ENCODE data around the gene RPRD1B. TPM values are rescaled to one million over a fixed set of nuclear protein-coding genes. Genes with fewer than 3 reads are reported as not detected.

Gene RPRD1B
- total and polyA plus RNA-seq, 2 of the 13 experiments (the other 11 are each of a cell fraction or from before 2014, with no cell fraction given): 31.1 to 41.5 TPM

DNA sequence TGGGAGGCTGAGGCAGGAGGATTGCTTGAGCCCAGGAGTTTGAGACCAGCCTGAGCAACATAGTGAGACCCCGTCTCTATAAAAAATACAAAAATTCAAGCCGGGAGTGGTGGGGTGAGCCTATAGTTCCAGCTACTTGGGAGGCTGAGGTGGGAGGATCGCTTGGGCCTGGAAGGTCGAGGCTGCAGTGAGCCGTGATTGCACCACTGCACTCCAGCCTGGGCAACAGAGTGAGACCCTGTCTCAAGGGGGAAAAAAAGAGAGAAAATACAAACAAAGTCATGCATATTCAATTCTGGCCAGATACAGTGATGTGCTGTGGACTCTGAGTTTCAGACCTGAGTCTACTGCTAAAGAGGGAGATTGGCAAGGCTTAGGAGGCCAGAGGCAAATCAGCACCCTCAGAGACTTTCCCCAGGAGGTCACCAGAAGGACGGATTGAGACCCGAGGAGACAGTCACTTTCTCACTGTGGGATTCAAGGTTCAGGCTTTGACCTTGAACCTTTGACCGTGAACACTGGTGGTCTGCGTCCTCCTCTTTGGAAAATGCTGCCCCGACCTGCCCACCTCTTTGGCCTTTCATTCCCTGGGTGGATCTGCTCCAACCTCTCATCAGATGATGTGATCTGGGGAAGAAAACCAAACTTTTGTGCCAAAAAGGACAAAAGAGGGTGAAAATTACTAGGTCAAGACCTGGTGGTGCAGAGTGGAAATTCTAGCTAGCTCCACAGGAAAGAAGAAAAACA, 100.3 kb downstream of the RPRD1B start (continued):
- no peak for TF ChIP-seq ASH2L (IDR thresholded peaks at IDR 0.05; ENCODE audit: insufficient read length, low read depth, low read length)
- TF ChIP-seq YEATS4 (CRISPR knock-in tag; IDR thresholded peaks at IDR 0.05; ENCODE audit: borderline replicate concordance): no peak
- TF ChIP-seq MTF2 (CRISPR knock-in tag; IDR thresholded peaks at IDR 0.05; ENCODE audit: borderline replicate concordance): no peak
- TF ChIP-seq ZNF552 (CRISPR knock-in tag; IDR thresholded peaks at IDR 0.05; ENCODE audit: borderline replicate concordance): no peak
- no peak for TF ChIP-seq ZNF350 (CRISPR knock-in tag; IDR thresholded peaks at IDR 0.05; ENCODE audit: borderline replicate concordance, low read depth)
- no peak for TF ChIP-seq PAF1 (CRISPR knock-in tag; IDR thresholded peaks at IDR 0.05)
- TF ChIP-seq MEIS2 (CRISPR knock-in tag; IDR thresholded peaks at IDR 0.05): no peak
- no peak for TF ChIP-seq ZNF18 (CRISPR knock-in tag; IDR thresholded peaks at IDR 0.05; ENCODE audit: insufficient replicate concordance)
- 0 out of 2 replicates have a peak, but pooled peaks have one; percentile 42 for TF ChIP-seq ZNF3 (CRISPR knock-in tag; IDR thresholded peaks at IDR 0.05)
- TF ChIP-seq ISX (CRISPR knock-in tag; conservative IDR thresholded peaks at IDR 0.05): no peak
- TF ChIP-seq ZNF383 (CRISPR knock-in tag; IDR thresholded peaks at IDR 0.05; ENCODE audit: borderline replicate concordance): no peak
- TF ChIP-seq DNMT3B (CRISPR knock-in tag; conservative IDR thresholded peaks at IDR 0.05): no peak
- TF ChIP-seq POGZ (CRISPR knock-in tag; IDR thresholded peaks at IDR 0.05): no peak
- TF ChIP-seq ZNF598 (CRISPR knock-in tag; IDR thresholded peaks at IDR 0.05; ENCODE audit: borderline replicate concordance): peak; percentile 30; the same call in 1 of the 2 replicates
- TF ChIP-seq, protein P1, sequence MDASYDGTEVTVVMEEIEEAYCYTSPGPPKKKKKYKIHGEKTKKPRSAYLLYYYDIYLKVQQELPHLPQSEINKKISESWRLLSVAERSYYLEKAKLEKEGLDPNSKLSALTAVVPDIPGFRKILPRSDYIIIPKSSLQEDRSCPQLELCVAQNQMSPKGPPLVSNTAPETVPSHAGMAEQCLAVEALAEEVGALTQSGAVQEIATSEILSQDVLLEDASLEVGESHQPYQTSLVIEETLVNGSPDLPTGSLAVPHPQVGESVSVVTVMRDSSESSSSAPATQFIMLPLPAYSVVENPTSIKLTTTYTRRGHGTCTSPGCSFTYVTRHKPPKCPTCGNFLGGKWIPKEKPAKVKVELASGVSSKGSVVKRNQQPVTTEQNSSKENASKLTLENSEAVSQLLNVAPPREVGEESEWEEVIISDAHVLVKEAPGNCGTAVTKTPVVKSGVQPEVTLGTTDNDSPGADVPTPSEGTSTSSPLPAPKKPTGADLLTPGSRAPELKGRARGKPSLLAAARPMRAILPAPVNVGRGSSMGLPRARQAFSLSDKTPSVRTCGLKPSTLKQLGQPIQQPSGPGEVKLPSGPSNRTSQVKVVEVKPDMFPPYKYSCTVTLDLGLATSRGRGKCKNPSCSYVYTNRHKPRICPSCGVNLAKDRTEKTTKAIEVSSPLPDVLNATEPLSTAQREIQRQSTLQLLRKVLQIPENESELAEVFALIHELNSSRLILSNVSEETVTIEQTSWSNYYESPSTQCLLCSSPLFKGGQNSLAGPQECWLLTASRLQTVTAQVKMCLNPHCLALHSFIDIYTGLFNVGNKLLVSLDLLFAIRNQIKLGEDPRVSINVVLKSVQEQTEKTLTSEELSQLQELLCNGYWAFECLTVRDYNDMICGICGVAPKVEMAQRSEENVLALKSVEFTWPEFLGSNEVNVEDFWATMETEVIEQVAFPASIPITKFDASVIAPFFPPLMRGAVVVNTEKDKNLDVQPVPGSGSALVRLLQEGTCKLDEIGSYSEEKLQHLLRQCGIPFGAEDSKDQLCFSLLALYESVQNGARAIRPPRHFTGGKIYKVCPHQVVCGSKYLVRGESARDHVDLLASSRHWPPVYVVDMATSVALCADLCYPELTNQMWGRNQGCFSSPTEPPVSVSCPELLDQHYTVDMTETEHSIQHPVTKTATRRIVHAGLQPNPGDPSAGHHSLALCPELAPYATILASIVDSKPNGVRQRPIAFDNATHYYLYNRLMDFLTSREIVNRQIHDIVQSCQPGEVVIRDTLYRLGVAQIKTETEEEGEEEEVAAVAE (CRISPR knock-in tag; IDR thresholded peaks at IDR 0.05; ENCODE audit: borderline replicate concordance): no peak
- no peak for TF ChIP-seq ZNF879 (CRISPR knock-in tag; IDR thresholded peaks at IDR 0.05)
- TF ChIP-seq SMC3 (IDR thresholded peaks at IDR 0.05; ENCODE audit: low read length): no peak
- TF ChIP-seq ZBTB26 (CRISPR knock-in tag; IDR thresholded peaks at IDR 0.05; ENCODE audit: borderline replicate concordance): no peak
- no peak for TF ChIP-seq ZFP36L1 (CRISPR knock-in tag; IDR thresholded peaks at IDR 0.05)
- TF ChIP-seq TFAP4 (IDR thresholded peaks at IDR 0.05; ENCODE audit: borderline replicate concordance, low read depth): no peak
- 0 out of 2 replicates have a peak, but pooled peaks have one; percentile 10 for TF ChIP-seq FOXM1 (CRISPR knock-in tag; IDR thresholded peaks at IDR 0.05)
- TF ChIP-seq KLF9 (CRISPR knock-in tag; IDR thresholded peaks at IDR 0.05; ENCODE audit: low read depth): no peak
